K562 (cell line): ENCODE measurements around the gene LRIT3. TPM values are rescaled to one million over a fixed set of nuclear protein-coding genes. Genes with fewer than 3 reads are reported as not detected.

Source experiments
- ATF6 ChIP-seq: sonication (generic); formaldehyde crosslinking; IDR thresholded peaks from 2 replicates; pipeline ENCODE4 v1.4.0; 2020; ENCODE audit warnings: mild to moderate bottlenecking, missing genetic modification reagents
- GATA2 ChIP-seq: sonication (generic); formaldehyde crosslinking; IDR thresholded peaks from 2 replicates; pipeline ENCODE4 v1.4.0; 2020; ENCODE audit warnings: mild to moderate bottlenecking, missing genetic modification reagents
- GATAD2A ChIP-seq: fragments of 450-650 bp; IDR thresholded peaks from 2 replicates; pipeline ENCODE4 v1.6.1; 2017
- NCOA1 ChIP-seq: fragments of 450-650 bp; IDR thresholded peaks from 2 replicates; pipeline ENCODE4 v1.6.1; 2016; ENCODE audit warnings: low read depth
- NCOR1 ChIP-seq: fragments of 450-650 bp; IDR thresholded peaks from 2 replicates; pipeline ENCODE4 v1.6.1; 2016; ENCODE audit warnings: mild to moderate bottlenecking, moderate library complexity
- PBX2 ChIP-seq, 2 experiments: IDR thresholded peaks in 1 of 2; conservative IDR thresholded peaks in 1 of 2; 2 replicates each; pipeline ENCODE4 v1.6.1; 2016; ENCODE audit warnings: low read depth in 2 of 2, mild to moderate bottlenecking in 1 of 2, missing compliant biosample characterization in 1 of 2, missing genetic modification characterization in 1 of 2, moderate library complexity in 1 of 2
- PRDM10 ChIP-seq: fragments of 450-650 bp; IDR thresholded peaks from 2 replicates; pipeline ENCODE4 v1.6.1; 2018; ENCODE audit not compliant: partially characterized antibody
- RBM25 ChIP-seq: fragments of 200-400 bp; formaldehyde crosslinking; IDR thresholded peaks from 2 replicates; pipeline ENCODE4 v1.6.1; 2018; ENCODE audit warnings: low read length, low read depth, moderate library complexity; ENCODE audit not compliant: severe bottlenecking
- VEZF1 ChIP-seq: fragments of 200-800 bp; sonication (Bioruptor generic); IDR thresholded peaks from 2 replicates; pipeline ENCODE4 v1.6.1; 2017; ENCODE audit warnings: missing genetic modification characterization, missing compliant biosample characterization
- ZMIZ1 ChIP-seq, 2 experiments: fragments of 150-350 bp in 1 of 2; IDR thresholded peaks; 2 replicates each; pipeline ENCODE4 v1.6.1; 2012 to 2016; ENCODE audit warnings: low read depth in 2 of 2, low read length in 2 of 2, mild to moderate bottlenecking in 1 of 2, moderate library complexity in 1 of 2
- ZNF551 ChIP-seq: fragments of 250-450 bp; sonication (Bioruptor Pico); IDR thresholded peaks from 2 replicates; pipeline ENCODE4 v1.5.0; 2021; ENCODE audit warnings: mild to moderate bottlenecking, moderate library complexity
- polyA plus RNA-seq, 8 experiments: library from polyadenylated mRNA; depleted of rRNA in 4 of 8; stranded (reverse) in 5 of 8; unstranded in 3 of 8; fragments of >200 nt; fragmentation: Nextera tagmentation in 2 of 8; fragmentation: Illumina TruSeq in 1 of 8; extraction: Ambion mirVana in 2 of 8; extraction: Trizol in 1 of 8; gene quantifications; 2 replicates each; pipeline versions ENCODE4 v1.2.1 to v1.2.3, GENCODE V29; 2011 to 2014; ENCODE audit warnings: inconsistent platforms in 1 of 8, missing spikeins in 1 of 8
- total RNA-seq, 7 experiments: library from RNA; depleted of rRNA in 6 of 7; stranded (reverse); fragments of >200 nt in 6 of 7; fragmentation: Illumina TruSeq in 2 of 7; extraction: Trizol in 2 of 7; gene quantifications; 2 replicates each; pipeline versions ENCODE4 v1.2.1 to v1.2.3, GENCODE V29; 2011 to 2021; ENCODE audit warnings: low replicate concordance in 1 of 7

LRIT3 gene
- total and polyA plus RNA-seq, 9 of the 15 experiments (the other 6 are each of a cell fraction or from before 2014, with no cell fraction given), result 0.04 to 0.10 (median 0.04) TPM; not detected in 4

- TF ChIP-seq PBX2 (CRISPR knock-in tag; IDR thresholded peaks at IDR 0.05; ENCODE audit: low read depth) (no peak), PBX2 (tag; conservative IDR thresholded peaks at IDR 0.05; ENCODE audit: low read depth) (peak; percentile 90), NCOA1 (peak; percentile 74), GATAD2A (no peak), NCOR1 (peak; percentile 75), RBM25 (no peak), VEZF1 (CRISPR knock-in tag) (peak; percentile 70), ZNF551 (CRISPR knock-in tag) (no peak), GATA2 (CRISPR knock-in tag) (peak; percentile 34; the same call in 1 of the 2 replicates), PRDM10 (no peak), ATF6 (CRISPR knock-in tag) (no peak), ZMIZ1 (IDR thresholded peaks at IDR 0.05; ENCODE audit: low read depth in 2 of 2, low read length in 2 of 2) (no peak)
Measured at GRCh38 chr4:109810552-109811387, 37.1 kb upstream of the LRIT3 start (continued).
